Activated naive CD8-positive, alpha-beta T cell (primary cell): ENCODE results near the gene MYO7B.

Source experiments
- H3K27ac Mint-ChIP-seq: one replicate; pipeline ENCODE4 v1.8.0; 2021; ENCODE audit warnings: mixed read lengths
- H3K27me3 Mint-ChIP-seq: one replicate; pipeline ENCODE4 v1.8.0; 2021; ENCODE audit warnings: mixed read lengths
- H3K36me3 Mint-ChIP-seq: one replicate; pipeline ENCODE4 v1.8.0; 2021; ENCODE audit warnings: mixed read lengths
- H3K4me1 Mint-ChIP-seq: one replicate; pipeline ENCODE4 v1.8.0; 2021; ENCODE audit warnings: low read depth, mixed read lengths
- H3K4me3 Mint-ChIP-seq: one replicate; pipeline ENCODE4 v1.8.0; 2021; ENCODE audit warnings: mild to moderate bottlenecking, mixed read lengths
- H3K9me3 Mint-ChIP-seq: one replicate; pipeline ENCODE4 v1.8.0; 2021; ENCODE audit warnings: low read depth, mixed read lengths

Gene MYO7B

GRCh38 chr2:127558911-127559310 is 23.4 kb downstream of the MYO7B start:
- H3K4me3 Mint-ChIP-seq: no peak overlapping the region
- H3K27ac Mint-ChIP-seq: no peak overlapping the region
- H3K9me3 Mint-ChIP-seq: peaks cover 15% of the 10 kb centered on the region
- H3K36me3 Mint-ChIP-seq: peaks cover 10% of the 10 kb centered on the region
- H3K4me1 Mint-ChIP-seq: peaks cover 2% of the 10 kb centered on the region
- H3K27me3 Mint-ChIP-seq: peaks cover 14% of the 10 kb centered on the region

DNA sequence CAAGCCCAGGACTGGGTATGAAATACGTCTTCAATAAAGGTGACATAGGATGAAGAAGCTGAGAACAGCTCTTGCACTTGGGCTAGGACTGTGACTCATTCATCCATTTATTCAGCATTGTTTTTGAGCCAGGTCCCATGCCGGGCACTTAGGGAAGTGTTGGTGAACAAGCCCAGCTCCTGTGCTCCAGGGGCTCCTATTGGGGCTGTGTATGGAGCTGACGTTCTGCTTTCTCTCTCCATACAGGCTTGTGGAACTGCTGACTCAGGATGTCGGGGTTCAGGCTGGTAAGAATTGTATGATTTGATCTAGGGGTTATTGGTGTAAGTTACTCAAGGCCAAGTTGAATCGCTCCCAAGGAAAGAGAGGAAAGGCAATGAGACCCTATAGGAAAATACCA is 24.0 kb downstream of the MYO7B start:
- Mint-ChIP-seq H3K36me3 (peaks cover 10% of the 10 kb centered on the region), H3K9me3 (peaks cover 15% of the 10 kb centered on the region), H3K4me1 (peaks cover 2% of the 10 kb centered on the region), H3K27me3 (peaks cover 14% of the 10 kb centered on the region), H3K27ac (no peak overlapping the region), H3K4me3 (no peak overlapping the region)

- Mint-ChIP-seq H3K27me3 (peaks cover 12% of the 10 kb centered on the region), H3K27ac (no peak overlapping the region), H3K4me3 (no peak overlapping the region), H3K9me3 (peaks cover 15% of the 10 kb centered on the region), H3K36me3 (peaks cover 10% of the 10 kb centered on the region), H3K4me1 (peaks cover 2% of the 10 kb centered on the region)
Observed at GRCh38 chr2:127560201-127560930, 24.9 kb downstream of the MYO7B start.

DNA sequence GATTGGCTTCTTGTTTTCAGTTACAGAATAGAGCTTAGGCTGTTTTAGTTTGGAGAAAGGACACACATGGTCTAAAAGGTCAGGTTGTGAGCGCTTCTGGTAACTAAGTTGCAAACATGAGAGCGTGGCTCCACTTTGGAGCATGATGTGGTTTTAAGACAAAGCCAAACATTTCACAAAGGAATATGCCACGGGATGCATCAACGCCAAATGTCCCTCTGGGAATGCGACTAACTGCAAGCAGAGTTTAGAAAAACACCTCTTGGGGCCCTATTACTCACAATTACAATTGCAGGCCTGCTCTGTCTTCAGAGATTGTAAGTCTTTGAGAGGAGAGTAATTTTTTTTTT is 25.4 kb downstream of the MYO7B start:
- peaks cover 10% of the 10 kb centered on the region for H3K27me3 Mint-ChIP-seq
- peaks cover 10% of the 10 kb centered on the region for H3K36me3 Mint-ChIP-seq
- H3K4me1 Mint-ChIP-seq: peaks cover 2% of the 10 kb centered on the region
- peaks cover 14% of the 10 kb centered on the region for H3K9me3 Mint-ChIP-seq
- no peak overlapping the region for H3K27ac Mint-ChIP-seq
- no peak overlapping the region for H3K4me3 Mint-ChIP-seq

DNA sequence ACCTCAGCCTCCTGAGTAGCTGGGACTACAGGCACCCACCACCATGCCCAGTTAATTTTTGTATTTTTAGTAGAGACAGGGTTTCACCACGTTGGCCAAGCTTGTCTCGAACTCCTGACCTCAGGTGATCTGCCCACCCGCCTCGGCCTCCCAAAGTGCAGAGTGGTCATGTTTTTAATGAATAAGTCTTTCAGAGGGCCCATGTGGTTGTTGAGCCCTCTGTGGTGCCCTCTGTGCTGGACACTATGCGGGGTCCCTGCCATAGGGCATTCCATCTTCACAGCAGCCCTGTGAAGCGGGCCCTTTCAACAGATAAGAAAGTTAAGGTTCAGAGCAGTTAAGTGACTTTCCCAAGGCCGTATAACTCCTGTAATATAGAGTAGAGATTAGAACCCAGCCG is 25.9 kb downstream of the MYO7B start:
- peaks cover 10% of the 10 kb centered on the region for H3K9me3 Mint-ChIP-seq
- no peak overlapping the region for H3K4me3 Mint-ChIP-seq
- no peak overlapping the region for H3K27ac Mint-ChIP-seq
- H3K4me1 Mint-ChIP-seq: peaks cover 2% of the 10 kb centered on the region
- peaks cover 10% of the 10 kb centered on the region for H3K27me3 Mint-ChIP-seq
- peaks cover 10% of the 10 kb centered on the region for H3K36me3 Mint-ChIP-seq

DNA sequence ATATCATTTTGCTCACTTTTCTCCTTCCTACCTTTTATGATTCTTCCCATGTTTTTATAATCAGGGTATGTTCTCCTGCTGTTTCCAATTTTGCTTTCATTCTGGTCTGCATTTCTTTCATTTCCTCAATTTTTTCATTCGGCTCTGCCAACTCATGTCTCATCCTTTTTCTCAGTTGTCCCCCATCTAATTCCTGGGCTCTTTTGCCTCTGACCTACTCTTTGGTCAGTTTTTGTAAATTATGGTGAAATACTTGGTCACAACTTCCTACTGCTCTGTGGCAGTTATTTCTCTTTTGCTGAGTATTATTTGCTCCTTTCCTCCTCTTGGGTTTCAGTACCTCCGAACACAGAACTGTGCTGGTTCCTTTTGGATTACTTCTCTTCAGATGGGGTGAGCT is 27.5 kb downstream of the MYO7B start:
- peaks cover 2% of the 10 kb centered on the region for H3K4me1 Mint-ChIP-seq
- H3K27me3 Mint-ChIP-seq: peaks cover 4% of the 10 kb centered on the region
- H3K4me3 Mint-ChIP-seq: no peak overlapping the region
- H3K27ac Mint-ChIP-seq: no peak overlapping the region
- no peaks in the 10 kb centered on the region for H3K9me3 Mint-ChIP-seq
- H3K36me3 Mint-ChIP-seq: peaks cover 2% of the 10 kb centered on the region

DNA sequence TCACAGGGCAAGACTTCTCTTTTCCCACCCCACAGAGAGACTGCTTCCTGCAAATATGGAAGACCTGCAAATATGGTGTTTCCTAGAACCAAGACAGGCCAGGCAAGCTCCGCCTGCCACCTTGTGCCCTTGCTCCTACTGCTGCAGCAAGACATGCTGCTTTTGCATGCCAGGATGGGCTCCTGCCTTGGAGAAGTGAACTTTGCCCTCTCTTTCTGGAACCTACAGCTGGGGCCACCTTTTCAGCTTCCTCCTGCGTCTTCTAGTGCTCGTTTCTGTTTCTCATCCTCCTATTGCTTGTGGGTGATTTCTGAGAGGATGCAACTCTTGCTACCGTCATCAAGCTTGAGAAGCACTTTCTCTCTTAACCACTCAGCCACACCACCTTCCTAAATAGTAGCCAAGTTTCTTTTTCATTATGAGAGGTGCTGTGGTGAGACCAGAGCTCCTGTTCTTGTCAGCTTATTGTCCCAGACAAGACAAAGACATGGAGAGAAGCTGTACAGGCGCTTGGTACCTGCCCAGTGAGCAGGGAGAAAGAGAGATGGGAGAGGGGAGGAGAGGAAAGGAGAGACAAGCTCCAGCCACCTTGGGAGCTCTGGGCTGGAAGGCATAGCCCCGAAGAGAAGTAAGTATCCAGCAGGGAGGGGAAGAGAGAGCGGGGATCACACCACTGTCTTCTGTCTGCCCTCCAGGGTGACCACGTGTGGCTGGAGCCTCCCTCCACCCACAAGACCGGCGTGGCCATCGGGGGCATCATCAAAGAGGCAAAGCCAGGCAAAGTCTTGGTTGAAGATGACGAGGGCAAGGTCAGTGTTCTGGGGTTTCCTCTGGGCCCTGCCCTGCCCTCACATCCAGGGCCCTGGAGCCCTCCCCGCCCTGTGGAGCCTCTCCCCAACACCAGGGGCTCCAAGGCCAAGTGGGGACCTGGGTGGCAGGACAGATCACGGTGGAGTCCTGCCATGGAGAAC is 28.3 kb downstream of the MYO7B start:
- Mint-ChIP-seq H3K9me3 (no peaks in the 10 kb centered on the region), H3K4me1 (peaks cover 2% of the 10 kb centered on the region), H3K36me3 (peaks cover 2% of the 10 kb centered on the region), H3K27ac (no peak overlapping the region), H3K4me3 (no peak overlapping the region), H3K27me3 (peaks cover 2% of the 10 kb centered on the region)

- H3K4me3 Mint-ChIP-seq: no peak overlapping the region
- H3K27me3 Mint-ChIP-seq: peaks cover under 1% of the 10 kb centered on the region
- peaks cover under 1% of the 10 kb centered on the region for H3K36me3 Mint-ChIP-seq
- H3K27ac Mint-ChIP-seq: no peak overlapping the region
- H3K9me3 Mint-ChIP-seq: no peaks in the 10 kb centered on the region
- peaks cover 2% of the 10 kb centered on the region for H3K4me1 Mint-ChIP-seq
Observed at GRCh38 chr2:127564429-127565260, 29.2 kb downstream of the MYO7B start.

- Mint-ChIP-seq H3K9me3 (no peaks in the 10 kb centered on the region), H3K36me3 (no peaks in the 10 kb centered on the region), H3K4me3 (no peak overlapping the region), H3K4me1 (peaks cover 2% of the 10 kb centered on the region), H3K27me3 (no peaks in the 10 kb centered on the region), H3K27ac (no peak overlapping the region)
Observed at GRCh38 chr2:127565261-127566138, 30.0 kb downstream of the MYO7B start.

DNA sequence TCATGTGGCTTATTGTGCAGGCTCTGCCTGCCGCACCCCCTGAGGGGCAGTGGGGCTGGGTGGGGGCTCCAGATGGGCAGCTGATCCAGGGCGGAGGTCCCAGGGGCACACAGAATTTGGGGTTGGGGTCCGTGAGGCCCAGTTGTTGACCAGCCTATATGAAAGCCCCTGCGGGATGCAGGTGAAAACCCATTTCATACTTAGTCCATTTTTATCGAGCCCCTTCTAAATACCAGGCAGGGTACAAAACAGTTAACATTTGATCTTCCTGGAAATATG is 30.6 kb downstream of the MYO7B start:
- H3K9me3 Mint-ChIP-seq: no peaks in the 10 kb centered on the region
- no peak overlapping the region for H3K27ac Mint-ChIP-seq
- no peaks in the 10 kb centered on the region for H3K27me3 Mint-ChIP-seq
- H3K4me3 Mint-ChIP-seq: no peak overlapping the region
- H3K4me1 Mint-ChIP-seq: peaks cover 2% of the 10 kb centered on the region
- H3K36me3 Mint-ChIP-seq: no peaks in the 10 kb centered on the region

DNA sequence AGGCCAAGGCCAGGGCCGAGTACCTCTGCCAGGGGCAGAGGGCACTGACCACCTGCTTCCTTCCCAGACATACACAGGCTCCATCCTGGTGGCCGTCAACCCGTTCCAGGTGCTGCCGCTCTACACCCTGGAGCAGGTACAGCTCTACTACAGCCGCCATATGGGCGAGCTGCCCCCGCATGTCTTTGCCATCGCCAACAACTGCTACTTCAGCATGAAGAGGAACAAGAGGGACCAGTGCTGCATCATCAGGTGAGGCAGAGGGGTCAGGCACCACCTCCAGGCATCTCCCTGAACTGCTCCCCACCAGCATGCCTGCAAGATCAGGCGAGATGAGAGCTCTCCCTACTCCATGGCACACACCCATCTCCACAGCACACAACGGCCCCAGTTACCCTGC is 31.1 kb downstream of the MYO7B start:
- no peak overlapping the region for H3K4me3 Mint-ChIP-seq
- no peaks in the 10 kb centered on the region for H3K36me3 Mint-ChIP-seq
- H3K27me3 Mint-ChIP-seq: no peaks in the 10 kb centered on the region
- H3K4me1 Mint-ChIP-seq: peaks cover 2% of the 10 kb centered on the region
- H3K9me3 Mint-ChIP-seq: no peaks in the 10 kb centered on the region
- H3K27ac Mint-ChIP-seq: no peak overlapping the region

GRCh38 chr2:127567351-127567854 is 31.9 kb downstream of the MYO7B start:
- Mint-ChIP-seq H3K4me3 (no peak overlapping the region), H3K9me3 (no peaks in the 10 kb centered on the region), H3K4me1 (peaks cover 2% of the 10 kb centered on the region), H3K36me3 (no peaks in the 10 kb centered on the region), H3K27ac (no peak overlapping the region), H3K27me3 (no peaks in the 10 kb centered on the region)

DNA sequence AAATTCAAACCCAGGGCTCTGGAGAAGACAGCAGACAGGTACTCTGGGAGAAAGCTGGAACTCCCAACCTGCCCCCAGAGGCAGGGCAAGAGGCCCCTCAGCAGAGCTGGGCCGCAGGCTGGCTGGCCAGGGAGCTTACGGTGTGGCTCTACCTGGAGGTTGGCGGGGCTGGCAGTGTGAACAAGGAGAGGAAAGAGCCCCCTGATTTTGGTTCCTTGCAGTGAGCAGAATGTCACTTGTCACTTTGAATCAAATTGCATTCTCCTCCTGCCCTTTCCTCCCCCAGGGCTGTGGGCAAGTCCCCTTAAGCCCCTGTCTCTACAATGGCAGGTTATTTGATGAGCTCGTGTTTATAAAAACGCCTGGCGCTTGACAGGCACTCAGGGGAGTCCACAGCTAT is 32.6 kb downstream of the MYO7B start:
- no peak overlapping the region for H3K4me3 Mint-ChIP-seq
- no peaks in the 10 kb centered on the region for H3K9me3 Mint-ChIP-seq
- no peaks in the 10 kb centered on the region for H3K27me3 Mint-ChIP-seq
- no peaks in the 10 kb centered on the region for H3K36me3 Mint-ChIP-seq
- H3K4me1 Mint-ChIP-seq: peaks cover 2% of the 10 kb centered on the region
- H3K27ac Mint-ChIP-seq: no peak overlapping the region

- no peak overlapping the region for H3K4me3 Mint-ChIP-seq
- no peaks in the 10 kb centered on the region for H3K4me1 Mint-ChIP-seq
- H3K9me3 Mint-ChIP-seq: no peaks in the 10 kb centered on the region
- H3K36me3 Mint-ChIP-seq: no peaks in the 10 kb centered on the region
- no peak overlapping the region for H3K27ac Mint-ChIP-seq
- H3K27me3 Mint-ChIP-seq: no peaks in the 10 kb centered on the region
Observed at GRCh38 chr2:127569666-127570065, 34.2 kb downstream of the MYO7B start.
